ENCODE measurements around the gene NUP62CL. TPM values are rescaled to one million over a fixed set of nuclear protein-coding genes. Genes with fewer than 3 reads are reported as not detected.

The NUP62CL gene, protein sequence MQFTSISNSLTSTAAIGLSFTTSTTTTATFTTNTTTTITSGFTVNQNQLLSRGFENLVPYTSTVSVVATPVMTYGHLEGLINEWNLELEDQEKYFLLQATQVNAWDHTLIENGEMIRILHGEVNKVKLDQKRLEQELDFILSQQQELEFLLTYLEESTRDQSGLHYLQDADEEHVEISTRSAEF
- total RNA-seq (2014; rRNA removed; shearing (Covaris generic)) (23.4 and 37.6 TPM in 2 replicates), total RNA-seq (2022) (10.6 and 12.4 TPM in 2 replicates), Bru-seq, nascent RNA (percentile 50 among the genes with signal in this experiment), BruChase-seq, experiment 1, labeled RNA remaining after a 6-hour chase (percentile 42 among the genes with signal in this experiment), BruChase-seq, experiment 2, labeled RNA remaining after a 2-hour chase (percentile 43 among the genes with signal in this experiment)
- long read RNA-seq, transcript NUP62CL-204 (7 exons, 1,515 nt), result major isoform, 6 of 8 reads
- long read RNA-seq, partial matches to known transcripts, result 0 of 8 reads
- long read RNA-seq, other reads (novel, unspliced or antisense), result 2 of 8 reads

DNA sequence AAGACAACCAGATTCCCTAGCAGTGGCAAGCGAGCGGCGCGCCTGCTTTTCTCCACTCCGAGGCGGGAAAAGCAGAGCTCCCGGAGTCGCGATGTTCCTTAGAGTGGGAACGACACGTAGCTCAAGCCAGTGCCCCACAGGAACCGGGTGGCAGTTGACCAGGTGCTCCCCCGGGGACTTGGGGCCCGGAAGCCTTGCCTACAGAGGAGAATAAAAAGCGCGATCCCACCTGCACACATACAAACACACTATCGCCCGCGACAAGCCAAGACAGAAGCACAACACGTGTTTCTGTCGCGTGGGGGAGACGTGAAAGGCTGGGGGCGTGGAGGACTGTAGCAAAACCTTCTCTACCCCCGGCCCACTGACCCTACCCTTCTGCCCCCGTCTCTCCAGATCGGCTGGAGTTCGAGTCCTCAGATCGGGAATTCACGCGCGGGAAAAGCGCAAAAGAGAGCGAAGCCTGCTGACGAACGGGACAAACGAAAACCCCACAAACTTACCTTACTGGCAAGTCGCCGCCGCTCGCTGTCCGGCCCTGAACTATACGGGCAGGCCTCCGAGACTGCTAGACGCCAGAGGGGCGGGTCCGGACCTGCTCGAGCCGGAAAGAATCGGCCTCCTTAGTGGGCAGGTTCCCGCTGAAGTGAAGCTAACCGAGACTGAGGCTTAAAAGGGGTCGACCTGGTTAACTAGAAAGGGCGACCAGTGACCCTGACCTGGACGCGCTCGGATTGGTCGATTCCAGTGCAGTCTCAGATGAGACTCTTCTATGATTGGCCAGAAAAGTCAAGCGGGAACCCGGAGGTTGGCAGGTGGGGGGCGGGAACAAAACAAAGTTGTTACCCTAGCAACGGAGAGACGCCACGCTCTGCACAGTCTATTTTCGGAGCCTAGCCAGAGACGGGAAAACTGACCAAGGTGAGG, at the start of gene NUP62CL, which contains the start of gene DNAAF6:
NUP62CL (minus strand) TSS at position 664 of the 927 bp plus-strand sequence. CDS start 31,287 bp downstream, outside the sequence.
DNAAF6 (plus strand) TSS at position 842 of the 927 bp plus-strand sequence. CDS start 6,265 bp downstream, outside the sequence.
- ChIA-PET POLR2A (interaction anchor here (0.5 to 1.0 kb wide), 3 partner anchors 239 to 422 kb away, joined by 3 read pairs; partner anchors contain the start of gene PRPS1), CTCF (ENCODE audit: unreplicated experiment) (no interaction called here)
- Histone ChIP-seq H3K4me2 (ENCODE audit: low read length) (peak within 1 kb of the TSS; percentile 79), H3K27ac (ENCODE audit: low read depth, low read length, poor library complexity, severe bottlenecking) (peak within 1 kb of the TSS; percentile 62), H3K36me3 (ENCODE audit: insufficient read depth, low read length) (no peaks in the 10 kb centered on the region), H3K4me3 (ENCODE audit: low read depth, low read length, poor library complexity, severe bottlenecking) (peak within 1 kb of the TSS; percentile 86), H3K79me2 (ENCODE audit: insufficient read depth, low read depth, low read length) (no peaks in the 10 kb centered on the region), H2AFZ (ENCODE audit: low read length) (peak within 1 kb of the TSS; percentile 89), H4K20me1 (ENCODE audit: insufficient read depth, low read length) (no peaks in the 10 kb centered on the region), H3K9me3 (ENCODE audit: low read length) (no peaks in the 10 kb centered on the region), H3K9me2 (ENCODE audit: insufficient read depth, low read length) (no peaks in the 10 kb centered on the region), H3K4me1 (ENCODE audit: insufficient read depth, low read length, poor library complexity, severe bottlenecking) (no peaks in the 10 kb centered on the region)
- intact Hi-C loops (cut with micrococcal nuclease; ENCODE audit: unreplicated experiment), result loop anchor here (5.0 to 10.0 kb wide), 3 partner anchors 89 to 419 kb away; partner anchors contain the start of genes PRPS1 and RBM41
- peak; percentile 86 for DNase-seq (ENCODE audit: low spot score)
- TF ChIP-seq EZH2phosphoT487 (IDR thresholded peaks at IDR 0.05; ENCODE audit: borderline replicate concordance, low read depth, low read length), result no peak
- TF ChIP-seq, protein P1, sequence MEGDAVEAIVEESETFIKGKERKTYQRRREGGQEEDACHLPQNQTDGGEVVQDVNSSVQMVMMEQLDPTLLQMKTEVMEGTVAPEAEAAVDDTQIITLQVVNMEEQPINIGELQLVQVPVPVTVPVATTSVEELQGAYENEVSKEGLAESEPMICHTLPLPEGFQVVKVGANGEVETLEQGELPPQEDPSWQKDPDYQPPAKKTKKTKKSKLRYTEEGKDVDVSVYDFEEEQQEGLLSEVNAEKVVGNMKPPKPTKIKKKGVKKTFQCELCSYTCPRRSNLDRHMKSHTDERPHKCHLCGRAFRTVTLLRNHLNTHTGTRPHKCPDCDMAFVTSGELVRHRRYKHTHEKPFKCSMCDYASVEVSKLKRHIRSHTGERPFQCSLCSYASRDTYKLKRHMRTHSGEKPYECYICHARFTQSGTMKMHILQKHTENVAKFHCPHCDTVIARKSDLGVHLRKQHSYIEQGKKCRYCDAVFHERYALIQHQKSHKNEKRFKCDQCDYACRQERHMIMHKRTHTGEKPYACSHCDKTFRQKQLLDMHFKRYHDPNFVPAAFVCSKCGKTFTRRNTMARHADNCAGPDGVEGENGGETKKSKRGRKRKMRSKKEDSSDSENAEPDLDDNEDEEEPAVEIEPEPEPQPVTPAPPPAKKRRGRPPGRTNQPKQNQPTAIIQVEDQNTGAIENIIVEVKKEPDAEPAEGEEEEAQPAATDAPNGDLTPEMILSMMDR (conservative IDR thresholded peaks at IDR 0.05; ENCODE audit: low read length), result no peak
- no TSS peak for BruUV-seq (replicated peaks)

DNA sequence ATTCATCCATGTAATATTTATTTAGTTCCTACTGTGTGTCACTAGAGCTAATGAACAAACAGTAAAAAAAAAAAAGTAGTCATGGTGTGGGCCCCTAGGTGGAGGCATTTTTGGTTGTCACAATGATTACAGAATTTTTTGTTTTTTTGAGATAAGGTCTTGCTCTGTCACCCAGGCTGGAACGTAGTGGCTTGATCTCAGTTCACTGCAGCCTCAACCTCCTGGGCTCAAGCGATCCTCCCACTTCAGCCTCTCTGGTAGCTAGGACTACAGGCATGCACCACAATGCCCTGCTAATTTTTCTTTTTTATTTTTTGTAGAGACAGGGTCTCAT, 22.2 kb upstream of the NUP62CL start:
- no peak overlapping the region for H3K4me3 ChIP-seq (ENCODE audit: low read depth, low read length, poor library complexity, severe bottlenecking)
- H3K79me2 ChIP-seq (ENCODE audit: insufficient read depth, low read depth, low read length), result no peaks in the 10 kb centered on the region
- no peaks in the 10 kb centered on the region for H4K20me1 ChIP-seq (ENCODE audit: insufficient read depth, low read length)
- ChIA-PET POLR2A (interaction anchor here (0.6 to 1.0 kb wide), 4 partner anchors 26 to 337 kb away, joined by 3 to 8 read pairs (median 6); no protein-coding TSS in a partner anchor), CTCF (ENCODE audit: unreplicated experiment) (no interaction called here)
- no peak overlapping the region for H3K27ac ChIP-seq (ENCODE audit: low read depth, low read length, poor library complexity, severe bottlenecking)
- no peak for TF ChIP-seq EZH2phosphoT487 (IDR thresholded peaks at IDR 0.05; ENCODE audit: borderline replicate concordance, low read depth, low read length)
- TF ChIP-seq, protein P1 (conservative IDR thresholded peaks at IDR 0.05; ENCODE audit: low read length), result no peak
- intact Hi-C loops (cut with micrococcal nuclease; ENCODE audit: unreplicated experiment), result no loop called here
- H3K4me2 ChIP-seq (ENCODE audit: low read length), result no peak overlapping the region
- no peaks in the 10 kb centered on the region for H3K36me3 ChIP-seq (ENCODE audit: insufficient read depth, low read length)
- BruUV-seq (replicated peaks), result no TSS peak
- no peaks in the 10 kb centered on the region for H3K4me1 ChIP-seq (ENCODE audit: insufficient read depth, low read length, poor library complexity, severe bottlenecking)
- H3K9me3 ChIP-seq (ENCODE audit: low read length), result no peaks in the 10 kb centered on the region
- no peaks in the 10 kb centered on the region for H3K9me2 ChIP-seq (ENCODE audit: insufficient read depth, low read length)
- no peak for DNase-seq (ENCODE audit: low spot score)
- H2AFZ ChIP-seq (ENCODE audit: low read length), result no peak overlapping the region
